Type B pancreatic cell (in vitro differentiated cells): ENCODE measurements around the gene GBA2. TPM values are rescaled to one million over a fixed set of nuclear protein-coding genes. Genes with fewer than 3 reads are reported as not detected.

Experiments
- DNase-seq: peaks from one replicate; pipeline ENCODE4 v3.0.0; 2021; ENCODE audit warnings: mixed read lengths; ENCODE audit not compliant: unreplicated experiment; ENCODE audit errors: extremely low spot score
- H3K27ac Mint-ChIP-seq: 2 replicates; pipeline ENCODE4 v1.8.0; 2021; ENCODE audit warnings: mild to moderate bottlenecking, mixed read lengths
- H3K27me3 Mint-ChIP-seq: 2 replicates; pipeline ENCODE4 v1.8.0; 2021; ENCODE audit warnings: mixed read lengths
- H3K36me3 Mint-ChIP-seq: 2 replicates; pipeline ENCODE4 v1.8.0; 2021; ENCODE audit warnings: mixed read lengths
- H3K4me1 Mint-ChIP-seq: one replicate; pipeline ENCODE4 v1.8.0; 2021; ENCODE audit warnings: mixed read lengths; ENCODE audit not compliant: unreplicated experiment
- H3K4me3 Mint-ChIP-seq: 2 replicates; pipeline ENCODE4 v1.8.0; 2021; ENCODE audit warnings: mild to moderate bottlenecking, mixed read lengths
- H3K9me3 Mint-ChIP-seq: 2 replicates; pipeline ENCODE4 v1.8.0; 2021; ENCODE audit warnings: mixed read lengths
- CTCF ChIP-seq: fragments of 200-600 bp; sonication (generic); conservative IDR thresholded peaks from 2 replicates; pipeline ENCODE4 v1.5.0; 2021; ENCODE audit warnings: antibody characterized with exemption, mild to moderate bottlenecking
- total RNA-seq: library from RNA; stranded (reverse); gene quantifications from 2 replicates; pipeline ENCODE4 v1.2.1, GENCODE V29; 2021; ENCODE audit warnings: low replicate concordance

GBA2 gene
- total RNA-seq, 1 donor from 2014 or later, result 100 TPM

- DNase-seq, result no peak
- no peaks in the 10 kb centered on the region for H3K27me3 Mint-ChIP-seq
- H3K4me3 Mint-ChIP-seq, result no peak overlapping the region
- TF ChIP-seq CTCF, result no peak
- no peak overlapping the region for H3K27ac Mint-ChIP-seq
- peaks cover 46% of the 10 kb centered on the region for H3K36me3 Mint-ChIP-seq
- H3K4me1 Mint-ChIP-seq, result no peaks in the 10 kb centered on the region
- no peaks in the 10 kb centered on the region for H3K9me3 Mint-ChIP-seq
Measured at GRCh38 chr9:35710818-35711500, 38.1 kb downstream of the GBA2 start.

GRCh38 chr9:35708146-35708545, 40.9 kb downstream of the GBA2 start:
- Mint-ChIP-seq H3K9me3 (no peaks in the 10 kb centered on the region), H3K4me1 (no peaks in the 10 kb centered on the region), H3K4me3 (no peak overlapping the region), H3K27ac (no peak overlapping the region), H3K27me3 (no peaks in the 10 kb centered on the region), H3K36me3 (peaks cover 40% of the 10 kb centered on the region)
- TF ChIP-seq CTCF, result no peak
- DNase-seq, result no peak

GRCh38 chr9:35706951-35707350, 42.1 kb downstream of the GBA2 start:
- H3K4me3 Mint-ChIP-seq, result no peak overlapping the region
- H3K9me3 Mint-ChIP-seq, result no peaks in the 10 kb centered on the region
- H3K36me3 Mint-ChIP-seq, result peaks cover 46% of the 10 kb centered on the region
- no peaks in the 10 kb centered on the region for H3K27me3 Mint-ChIP-seq
- H3K4me1 Mint-ChIP-seq, result no peaks in the 10 kb centered on the region
- no peak overlapping the region for H3K27ac Mint-ChIP-seq
- no peak for DNase-seq
- no peak for TF ChIP-seq CTCF

GRCh38 chr9:35705836-35706430, 43.1 kb downstream of the GBA2 start:
- Mint-ChIP-seq H3K27me3 (no peaks in the 10 kb centered on the region), H3K36me3 (peaks cover 45% of the 10 kb centered on the region), H3K9me3 (no peaks in the 10 kb centered on the region), H3K27ac (no peak overlapping the region), H3K4me3 (no peak overlapping the region), H3K4me1 (no peaks in the 10 kb centered on the region)
- TF ChIP-seq CTCF, result no peak
- DNase-seq, result no peak

GRCh38 chr9:35705372-35705771, 43.7 kb downstream of the GBA2 start:
- no peak for TF ChIP-seq CTCF
- H3K36me3 Mint-ChIP-seq, result peaks cover 40% of the 10 kb centered on the region
- no peak overlapping the region for H3K27ac Mint-ChIP-seq

More at GRCh38 chr9:35705372-35705771, 43.7 kb downstream of the GBA2 start:
- no peaks in the 10 kb centered on the region for H3K9me3 Mint-ChIP-seq
- H3K4me3 Mint-ChIP-seq, result no peak overlapping the region
- no peaks in the 10 kb centered on the region for H3K27me3 Mint-ChIP-seq
- no peak for DNase-seq
- H3K4me1 Mint-ChIP-seq, result no peaks in the 10 kb centered on the region
